Mesothelial cell of epicardium (in vitro differentiated cells): ENCODE data around the gene MAN1A2. TPM values are rescaled to one million over a fixed set of nuclear protein-coding genes. Genes with fewer than 3 reads are reported as not detected.
A peak's percentile ranks its signal among the peaks of the same experiment; 100 is the strongest.
"Not testable (repeated sequence)": the region's sequence is repeated elsewhere in the genome, so short reads cannot be mapped to it uniquely, and the experiment has no call there.

Experiments used
- DNase-seq, 2 experiments: peaks; one replicate each; pipeline ENCODE4 v3.0.0; 2021; ENCODE audit warnings: low spot score in 2 of 2; ENCODE audit not compliant: unreplicated experiment in 2 of 2
- H3K27ac Mint-ChIP-seq: 2 replicates; pipeline ENCODE4 v1.8.0; 2021; ENCODE audit warnings: mixed read lengths
- H3K27me3 Mint-ChIP-seq: 2 replicates; pipeline ENCODE4 v1.8.0; 2021; ENCODE audit warnings: low read depth, mixed read lengths
- H3K36me3 Mint-ChIP-seq: 2 replicates; pipeline ENCODE4 v1.8.0; 2021; ENCODE audit warnings: mixed read lengths
- H3K4me1 Mint-ChIP-seq: 2 replicates; pipeline ENCODE4 v1.8.0; 2021; ENCODE audit warnings: mixed read lengths
- H3K4me3 Mint-ChIP-seq: 2 replicates; pipeline ENCODE4 v1.8.0; 2021; ENCODE audit warnings: mild to moderate bottlenecking, moderate library complexity, mixed read lengths
- H3K9me3 Mint-ChIP-seq: 2 replicates; pipeline ENCODE4 v1.8.0; 2021; ENCODE audit warnings: mixed read lengths
- total RNA-seq: library from RNA; stranded (reverse); gene quantifications from 3 replicates; pipeline ENCODE4 v1.2.1, GENCODE V29; 2021
- TF ChIP-seq, protein P1 (sequence below): fragments of 200-600 bp; sonication (generic); IDR thresholded peaks from one replicate; pipeline ENCODE4 v1.5.0; 2021; ENCODE audit warnings: antibody characterized with exemption; ENCODE audit not compliant: unreplicated experiment

The MAN1A2 gene
- total RNA-seq, 1 donor from 2014 or later = 55.1 TPM

DNA sequence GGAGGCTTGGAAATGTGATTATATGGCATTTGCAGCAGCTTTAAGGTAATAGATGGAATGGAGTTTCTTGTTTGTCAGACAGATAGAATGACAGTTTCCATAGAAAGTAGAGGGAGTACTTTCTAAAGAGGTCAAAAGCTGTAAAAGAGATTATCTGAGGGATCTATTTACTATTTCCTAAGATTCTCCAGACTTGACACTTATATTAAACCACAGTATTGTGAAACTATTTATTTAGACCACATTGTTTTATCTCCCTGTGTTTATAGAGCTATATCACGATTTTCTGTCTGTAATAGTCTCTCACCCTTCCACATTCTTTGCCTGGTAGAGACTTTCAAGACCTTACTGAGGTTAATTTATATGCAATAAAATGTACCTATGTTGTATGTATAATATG lies 66.7 kb downstream of the MAN1A2 start:
- DNase-seq = no peak
- H3K27me3 Mint-ChIP-seq = no peaks in the 10 kb centered on the region
- H3K4me1 Mint-ChIP-seq = peaks cover 16% of the 10 kb centered on the region
- H3K36me3 Mint-ChIP-seq = peaks cover 1% of the 10 kb centered on the region
- H3K4me3 Mint-ChIP-seq = no peak overlapping the region
- TF ChIP-seq, protein P1, sequence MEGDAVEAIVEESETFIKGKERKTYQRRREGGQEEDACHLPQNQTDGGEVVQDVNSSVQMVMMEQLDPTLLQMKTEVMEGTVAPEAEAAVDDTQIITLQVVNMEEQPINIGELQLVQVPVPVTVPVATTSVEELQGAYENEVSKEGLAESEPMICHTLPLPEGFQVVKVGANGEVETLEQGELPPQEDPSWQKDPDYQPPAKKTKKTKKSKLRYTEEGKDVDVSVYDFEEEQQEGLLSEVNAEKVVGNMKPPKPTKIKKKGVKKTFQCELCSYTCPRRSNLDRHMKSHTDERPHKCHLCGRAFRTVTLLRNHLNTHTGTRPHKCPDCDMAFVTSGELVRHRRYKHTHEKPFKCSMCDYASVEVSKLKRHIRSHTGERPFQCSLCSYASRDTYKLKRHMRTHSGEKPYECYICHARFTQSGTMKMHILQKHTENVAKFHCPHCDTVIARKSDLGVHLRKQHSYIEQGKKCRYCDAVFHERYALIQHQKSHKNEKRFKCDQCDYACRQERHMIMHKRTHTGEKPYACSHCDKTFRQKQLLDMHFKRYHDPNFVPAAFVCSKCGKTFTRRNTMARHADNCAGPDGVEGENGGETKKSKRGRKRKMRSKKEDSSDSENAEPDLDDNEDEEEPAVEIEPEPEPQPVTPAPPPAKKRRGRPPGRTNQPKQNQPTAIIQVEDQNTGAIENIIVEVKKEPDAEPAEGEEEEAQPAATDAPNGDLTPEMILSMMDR = no peak
- H3K27ac Mint-ChIP-seq = no peak overlapping the region
- no peaks in the 10 kb centered on the region for H3K9me3 Mint-ChIP-seq

DNA sequence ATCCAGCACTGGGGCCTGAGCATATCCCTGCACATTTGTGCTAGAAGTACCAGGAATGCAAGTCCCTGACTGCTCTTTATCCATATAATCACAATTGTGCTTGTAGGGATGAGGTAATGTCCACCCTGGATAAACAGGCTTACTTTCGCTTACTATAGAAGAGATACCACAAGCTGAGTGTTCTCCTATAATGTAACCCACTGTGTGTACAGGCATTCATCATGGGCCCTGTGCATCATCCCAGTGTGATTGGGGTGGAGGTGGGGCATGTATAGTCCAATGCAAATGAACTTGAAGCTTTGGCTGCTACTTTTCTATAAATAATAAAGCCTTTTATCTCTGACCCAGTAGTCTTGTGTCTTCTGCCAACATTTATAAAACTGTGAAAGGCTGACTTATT lies 69.3 kb downstream of the MAN1A2 start:
- H3K36me3 Mint-ChIP-seq = peaks cover 1% of the 10 kb centered on the region
- no peak overlapping the region for H3K4me3 Mint-ChIP-seq
- no peaks in the 10 kb centered on the region for H3K9me3 Mint-ChIP-seq
- H3K4me1 Mint-ChIP-seq = peaks cover 16% of the 10 kb centered on the region
- no peaks in the 10 kb centered on the region for H3K27me3 Mint-ChIP-seq
- TF ChIP-seq, protein P1 = no peak
- peak overlapping the region; percentile 48 for H3K27ac Mint-ChIP-seq
- DNase-seq = no peak

DNA sequence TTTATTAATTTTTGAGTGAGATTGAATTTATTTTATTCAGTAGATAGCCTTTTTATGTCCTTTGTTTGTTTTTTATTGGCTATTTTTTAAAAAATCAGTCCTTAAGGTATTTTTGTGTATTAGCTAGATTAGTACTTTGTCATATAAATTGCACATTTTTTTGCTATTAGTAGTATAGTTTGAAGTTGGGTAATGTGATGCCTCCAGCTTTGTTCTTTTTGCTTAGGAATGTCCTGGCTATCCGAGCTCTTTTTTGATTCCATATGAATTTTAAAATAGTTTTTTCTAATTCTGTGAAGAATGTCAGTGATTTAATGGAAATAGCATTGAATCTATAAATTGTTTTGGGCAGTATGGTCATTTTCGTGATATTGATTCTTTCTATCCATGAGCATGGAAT lies 80.4 kb downstream of the MAN1A2 start:
- TF ChIP-seq, protein P1 = no peak
- DNase-seq = no peak
- Mint-ChIP-seq H3K27ac (no peak overlapping the region), H3K4me3 (no peak overlapping the region), H3K9me3 (peaks cover 38% of the 10 kb centered on the region), H3K4me1 (no peaks in the 10 kb centered on the region), H3K27me3 (no peaks in the 10 kb centered on the region), H3K36me3 (peaks cover 59% of the 10 kb centered on the region)

DNA sequence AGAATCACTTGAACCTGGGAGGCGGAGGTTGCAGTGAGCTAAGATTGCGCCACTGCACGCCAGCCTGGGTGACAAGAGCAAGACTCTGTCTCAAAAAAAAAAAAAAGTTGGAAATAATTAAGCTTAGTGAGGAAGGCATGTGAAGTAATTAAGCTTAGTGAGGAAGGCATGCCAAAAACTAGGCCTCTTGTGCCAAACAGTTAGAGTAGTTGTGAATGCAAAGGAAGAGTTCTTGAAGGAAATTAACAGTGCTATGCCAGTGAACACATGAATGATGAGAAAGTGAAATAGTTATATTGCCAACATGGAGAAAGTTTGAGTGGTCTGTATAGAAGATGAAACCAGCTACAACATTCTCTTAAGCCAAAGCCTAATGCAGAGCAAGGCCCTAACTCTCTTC lies 85.0 kb downstream of the MAN1A2 start:
- no peak overlapping the region for H3K27ac Mint-ChIP-seq
- peaks cover 27% of the 10 kb centered on the region for H3K9me3 Mint-ChIP-seq
- H3K36me3 Mint-ChIP-seq = peaks cover 55% of the 10 kb centered on the region

DNA sequence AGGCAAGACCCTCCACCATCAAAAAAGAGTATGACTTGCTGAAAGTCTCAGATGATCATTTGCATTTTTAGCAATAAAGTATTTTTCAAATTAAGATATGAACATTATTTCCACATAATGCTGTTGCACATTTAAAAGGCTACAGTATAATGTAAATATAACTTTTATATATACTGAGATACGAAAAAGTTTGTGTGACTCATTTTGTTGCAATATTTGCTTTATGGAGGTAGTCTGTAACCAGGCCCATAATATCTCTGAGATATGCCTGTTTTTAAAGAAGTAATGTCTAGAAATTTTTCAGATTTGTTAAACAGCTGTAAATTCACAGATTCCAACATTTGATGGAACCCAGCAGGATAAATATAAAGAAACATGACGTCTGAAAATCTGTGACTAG lies 86.7 kb downstream of the MAN1A2 start:
- Mint-ChIP-seq H3K4me1 (no peaks in the 10 kb centered on the region), H3K36me3 (peaks cover 39% of the 10 kb centered on the region), H3K27me3 (no peaks in the 10 kb centered on the region), H3K27ac (no peak overlapping the region), H3K4me3 (no peak overlapping the region), H3K9me3 (peaks cover 17% of the 10 kb centered on the region)
- TF ChIP-seq, protein P1 = no peak
- DNase-seq = no peak

More for the DNA sequence above, 85.0 kb downstream of the MAN1A2 start:
- Mint-ChIP-seq H3K4me1 (no peaks in the 10 kb centered on the region), H3K27me3 (no peaks in the 10 kb centered on the region), H3K4me3 (no peak overlapping the region)
- DNase-seq = no peak
- TF ChIP-seq, protein P1 = no peak

DNA sequence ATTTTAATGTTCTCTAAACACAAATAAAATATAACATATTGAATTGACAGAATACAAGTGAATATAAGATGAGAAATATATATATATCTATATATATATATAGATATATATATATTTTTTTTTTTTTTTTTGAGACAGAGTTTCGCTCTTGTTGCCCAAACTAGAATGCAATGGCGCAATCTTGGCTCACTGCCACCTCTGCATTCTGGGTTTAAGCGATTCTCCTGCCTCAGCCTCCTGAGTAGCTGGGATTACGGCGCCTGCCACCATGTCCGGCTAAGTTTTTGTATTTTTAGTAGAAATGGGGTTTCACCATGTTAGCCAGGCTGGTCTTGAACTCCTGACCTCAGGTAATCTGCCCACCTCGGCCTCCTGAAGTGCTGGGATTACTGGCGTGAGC lies 91.2 kb downstream of the MAN1A2 start:
- not testable (repeated sequence) for H3K9me3 Mint-ChIP-seq, H3K27ac Mint-ChIP-seq, H3K27me3 Mint-ChIP-seq, DNase-seq, H3K4me1 Mint-ChIP-seq, H3K4me3 Mint-ChIP-seq
- peaks cover 17% of the 10 kb centered on the region for H3K36me3 Mint-ChIP-seq
